DMS153 treated with DMSO at 0.1 percent for 48 hours (cell line): ENCODE data around the gene ERC2.
A peak's percentile ranks its signal among the peaks of the same experiment; 100 is the strongest.

Experiments used
- DNase-seq: peaks from one replicate; lab custom pipeline; 2025; ENCODE audit not compliant: unreplicated experiment; lab: John Stamatoyannopoulos, UW

Gene ERC2

DNA sequence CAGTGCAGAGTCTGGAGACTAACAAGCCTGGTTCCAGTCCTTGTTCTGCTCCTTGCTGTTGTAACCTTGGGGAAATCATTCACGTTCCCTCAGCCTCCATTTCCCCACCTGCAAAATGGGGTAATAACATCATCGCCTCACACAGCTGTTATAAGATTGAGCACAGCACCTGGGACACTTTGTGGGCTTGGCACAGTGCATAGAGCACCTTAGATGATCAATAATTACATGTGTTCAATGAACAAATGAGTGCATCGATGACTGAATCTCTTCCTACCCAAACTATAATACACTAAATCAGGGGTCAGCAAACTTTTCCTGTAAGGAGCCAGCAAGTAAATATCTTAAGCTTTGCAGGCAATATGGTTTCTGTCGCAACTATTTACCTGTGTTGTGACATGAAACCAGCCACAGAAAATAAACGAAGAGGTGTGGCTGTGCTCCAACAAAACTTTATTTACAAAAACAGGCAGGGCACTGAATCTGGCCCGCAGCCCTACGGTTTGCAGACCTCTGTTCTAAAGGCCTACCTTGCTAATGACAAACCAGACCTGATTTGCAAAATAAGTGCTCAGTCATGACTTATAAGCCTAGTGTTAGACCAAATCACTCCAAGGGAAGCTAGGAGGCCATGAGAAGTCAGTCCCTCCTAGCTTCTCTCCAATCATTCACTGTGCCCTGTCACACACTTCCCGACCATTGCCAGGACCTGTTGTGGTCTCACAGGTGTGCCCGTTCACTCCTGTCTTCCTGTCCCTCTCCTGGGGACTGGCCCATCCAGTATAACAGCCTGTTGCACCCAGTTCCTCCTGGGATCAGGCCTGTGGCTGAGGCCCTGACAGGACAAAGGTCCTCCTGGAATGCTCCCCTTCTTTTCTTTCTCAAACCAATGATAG lies 831.7 kb downstream of the ERC2 start:
- no peak for DNase-seq

DNA sequence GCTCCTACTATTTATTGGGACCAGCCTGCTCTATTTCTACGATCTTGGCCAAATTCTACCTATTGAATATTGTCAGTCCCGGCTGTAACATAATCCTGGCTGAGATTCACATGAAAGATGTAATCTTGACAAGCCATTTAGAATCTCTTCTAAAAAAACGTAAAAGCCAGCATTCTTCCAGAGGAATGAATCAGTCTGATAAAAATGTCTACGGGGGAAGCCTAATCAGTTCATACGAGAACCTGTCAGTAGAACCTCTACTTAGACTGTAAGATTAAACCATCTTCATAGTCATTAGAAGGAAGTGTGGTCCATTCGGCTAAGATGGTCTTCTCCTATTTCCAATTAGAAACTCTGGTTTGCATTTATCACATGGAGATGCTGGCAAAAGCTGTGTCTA lies 833.9 kb downstream of the ERC2 start:
- DNase-seq = no peak

DNA sequence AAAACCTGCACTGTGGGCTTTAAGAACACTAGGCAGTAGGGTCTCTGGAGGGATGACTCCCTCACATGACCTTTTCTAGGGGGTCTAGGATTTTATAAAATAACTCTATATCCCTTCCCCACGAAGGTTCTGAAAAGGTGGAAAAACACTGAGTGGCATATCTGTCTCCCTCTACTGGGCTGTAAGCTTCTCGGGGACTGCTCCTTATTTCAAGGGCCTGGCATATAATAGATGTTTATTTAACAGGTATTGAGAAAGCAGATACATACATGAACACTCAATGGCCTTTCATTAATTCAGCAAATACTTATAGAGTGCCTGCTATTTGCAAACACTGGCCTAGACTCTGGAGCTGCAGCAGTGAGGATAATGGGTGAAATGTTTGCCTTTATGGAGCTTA lies 834.9 kb downstream of the ERC2 start:
- DNase-seq = no peak

DNA sequence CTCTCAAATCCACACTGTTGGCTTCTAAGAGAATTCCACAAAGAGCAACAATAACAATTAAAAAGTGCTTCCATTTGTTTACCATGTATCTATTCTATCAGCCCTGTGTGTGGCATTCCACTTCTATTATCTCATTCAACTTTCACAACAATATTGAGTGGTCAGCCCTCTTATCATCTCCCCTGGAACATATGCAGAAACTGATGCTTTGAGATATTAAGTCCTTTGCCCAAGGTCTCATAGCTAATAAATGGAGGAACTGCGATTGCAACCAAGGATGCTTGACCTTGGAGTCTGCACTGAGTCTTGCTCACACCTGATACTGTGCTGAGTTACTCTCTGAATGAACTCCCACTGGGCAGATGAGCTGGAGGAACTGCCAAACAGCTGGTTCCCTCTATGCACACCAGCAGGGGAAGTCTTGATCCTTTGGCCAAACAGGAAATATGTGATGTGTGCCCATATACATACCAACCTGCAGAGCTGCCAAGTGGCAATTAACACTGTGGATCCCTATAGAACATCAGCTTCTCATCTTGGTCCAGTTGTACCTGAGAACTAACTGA lies 836.4 kb downstream of the ERC2 start:
- no peak for DNase-seq

DNA sequence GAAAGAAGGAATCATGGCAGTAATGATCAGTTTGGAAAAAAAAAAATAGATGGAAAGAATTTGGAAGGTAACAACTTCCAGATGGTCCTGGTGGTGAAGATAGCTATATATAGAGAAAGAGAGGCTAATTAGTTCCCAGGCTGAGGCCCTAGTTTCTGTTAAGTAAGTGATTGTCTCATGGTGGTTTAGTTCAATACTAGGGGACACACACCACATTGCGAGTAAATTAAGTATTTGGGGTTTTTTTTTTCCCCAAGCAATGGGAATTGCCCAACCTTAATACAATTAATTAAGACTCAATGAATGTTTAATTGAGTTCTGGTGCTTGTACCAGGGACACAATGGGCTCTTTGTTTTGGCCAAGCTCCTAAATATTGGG lies 837.4 kb downstream of the ERC2 start:
- no peak for DNase-seq

DNA sequence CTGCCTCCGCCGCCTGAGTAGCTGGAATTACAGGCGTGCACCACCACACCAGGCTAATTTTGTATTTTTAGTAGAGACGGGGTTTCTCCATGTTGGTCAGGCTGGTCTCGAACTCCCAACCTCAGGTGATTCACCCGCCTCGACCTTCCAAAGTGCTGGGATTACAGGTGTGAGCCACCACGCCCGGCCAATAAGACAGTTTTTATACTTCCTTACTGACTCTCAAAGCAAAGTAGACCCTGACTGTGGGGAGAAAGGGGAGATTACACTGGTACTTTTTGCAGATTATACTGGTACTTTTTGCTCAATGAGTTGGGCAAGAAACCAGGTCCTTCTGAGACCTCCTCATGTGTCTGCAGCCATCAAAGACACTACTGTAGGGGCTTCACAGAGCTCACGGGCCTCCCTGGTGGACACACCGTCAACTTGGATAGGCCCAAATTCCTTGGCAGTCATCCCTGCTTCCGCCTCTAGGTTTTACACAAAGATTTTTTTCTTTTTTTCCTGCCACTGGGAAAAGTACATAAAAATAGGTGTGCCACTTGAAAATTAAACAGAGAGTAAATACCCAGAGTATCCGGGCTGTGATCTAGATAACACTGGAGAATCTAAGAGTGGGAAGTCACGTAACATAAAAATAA lies 837.9 kb downstream of the ERC2 start:
- DNase-seq = no peak

DNA sequence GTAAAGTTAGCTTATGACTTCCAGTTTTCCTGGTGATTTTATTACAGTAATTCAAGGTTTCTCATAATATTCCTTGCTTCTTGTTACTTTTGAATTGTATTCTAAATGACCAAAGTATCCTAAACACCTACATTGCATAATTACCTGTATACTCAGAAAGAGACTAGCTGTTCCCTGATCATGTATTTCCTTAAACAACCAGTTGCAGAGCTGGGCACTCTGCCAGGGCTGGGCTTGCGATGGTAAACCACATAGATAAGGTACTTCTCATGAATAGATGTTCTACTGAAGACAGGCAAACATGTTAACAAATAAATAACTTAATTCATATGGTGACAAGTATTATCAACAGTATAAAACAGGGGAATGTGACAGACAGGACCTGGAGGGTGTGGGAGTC lies 838.8 kb downstream of the ERC2 start:
- peak; percentile 8 for DNase-seq

DNA sequence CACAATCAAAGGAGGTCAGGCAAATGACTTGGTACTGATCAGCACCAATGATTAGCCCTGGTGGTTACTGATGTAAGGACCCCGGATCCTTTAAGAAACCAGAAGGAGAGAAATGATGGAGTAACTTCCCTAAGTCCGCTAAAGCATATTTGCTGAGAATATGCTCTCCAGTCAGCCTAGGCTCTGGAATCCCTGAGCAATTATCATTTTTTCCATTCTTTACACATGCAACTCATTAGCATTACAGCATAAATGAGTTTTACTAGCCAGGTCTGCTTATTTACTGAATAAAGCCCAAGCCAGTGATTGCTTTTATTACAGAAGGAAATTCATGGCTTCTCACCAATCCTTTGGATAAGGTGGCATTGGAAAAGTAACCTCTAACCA lies 842.0 kb downstream of the ERC2 start:
- DNase-seq = no peak

DNA sequence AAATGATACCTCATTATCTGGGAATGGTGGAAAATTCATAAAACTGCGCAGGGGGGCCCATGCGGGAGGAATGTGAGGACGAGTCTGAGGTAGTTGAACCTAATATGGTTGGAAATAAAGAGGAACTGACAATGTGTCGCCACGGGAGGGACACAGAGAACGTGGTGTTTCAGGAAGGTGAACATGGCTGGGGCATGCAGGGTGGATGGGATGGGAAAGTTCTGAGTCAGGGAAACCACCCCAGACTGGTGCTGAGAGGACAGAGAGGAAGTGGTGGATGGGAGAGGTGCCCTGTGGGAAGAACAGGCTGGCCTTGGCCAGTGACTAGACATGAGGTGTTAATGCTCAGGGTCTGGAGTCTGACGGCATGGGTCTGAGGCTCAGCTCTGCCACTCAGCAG lies 844.0 kb downstream of the ERC2 start:
- no peak for DNase-seq

DNA sequence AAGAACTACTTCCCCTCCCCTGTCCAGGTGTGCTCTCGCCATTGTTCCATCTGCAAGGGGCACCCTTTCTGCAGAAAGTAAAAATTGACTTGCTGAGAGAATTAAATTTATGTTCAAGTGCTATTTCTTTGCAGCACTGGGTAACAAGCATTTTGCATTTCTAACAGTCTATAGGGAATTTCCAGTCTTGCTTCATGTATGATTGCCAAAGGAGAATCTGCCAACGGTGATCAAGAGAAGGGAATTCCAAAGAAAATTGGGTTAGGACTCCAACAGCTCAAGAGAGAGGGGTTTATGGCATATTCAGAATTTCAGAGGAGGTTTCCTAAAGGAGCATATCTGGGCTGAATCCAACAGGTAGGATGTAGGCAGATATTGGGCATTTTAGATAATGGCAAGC lies 844.5 kb downstream of the ERC2 start:
- DNase-seq = no peak

DNA sequence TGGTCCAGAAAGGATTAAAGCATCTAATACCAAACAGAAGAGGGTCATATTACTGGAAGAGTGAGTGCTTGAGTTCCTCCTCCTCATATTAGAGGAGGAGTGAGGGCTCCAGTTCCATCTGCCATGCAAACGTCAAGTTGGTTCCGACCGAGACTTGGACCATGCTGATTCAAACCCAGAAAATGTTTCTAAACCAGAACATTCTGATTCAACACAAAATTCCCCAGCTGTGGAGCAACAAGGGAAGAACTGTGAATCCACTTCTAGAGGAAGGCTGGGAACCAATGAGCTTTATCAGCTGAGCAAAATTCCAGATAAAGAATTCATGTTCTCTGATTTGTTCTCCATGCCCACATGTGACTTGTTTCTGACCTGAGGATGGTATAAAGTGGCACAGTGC lies 845.5 kb downstream of the ERC2 start:
- no peak for DNase-seq

DNA sequence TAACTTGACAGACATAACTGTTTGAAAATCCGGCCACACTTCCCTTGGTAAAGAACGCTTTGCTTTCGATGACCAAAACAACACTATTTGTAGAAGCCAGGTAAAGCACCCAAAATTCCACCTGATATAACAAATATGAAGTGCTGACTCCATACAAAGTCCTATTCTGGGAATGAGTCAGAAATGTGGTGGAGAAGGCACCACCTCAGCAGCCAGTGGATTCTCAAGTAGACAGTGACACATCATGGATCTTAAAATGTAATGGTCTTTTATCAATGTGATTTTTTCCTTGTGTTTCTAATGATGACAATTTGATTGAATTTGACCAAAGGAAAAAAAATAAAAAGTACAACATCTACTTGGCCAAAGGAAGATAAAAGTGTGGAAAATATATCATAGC lies 846.2 kb downstream of the ERC2 start:
- no peak for DNase-seq

DNA sequence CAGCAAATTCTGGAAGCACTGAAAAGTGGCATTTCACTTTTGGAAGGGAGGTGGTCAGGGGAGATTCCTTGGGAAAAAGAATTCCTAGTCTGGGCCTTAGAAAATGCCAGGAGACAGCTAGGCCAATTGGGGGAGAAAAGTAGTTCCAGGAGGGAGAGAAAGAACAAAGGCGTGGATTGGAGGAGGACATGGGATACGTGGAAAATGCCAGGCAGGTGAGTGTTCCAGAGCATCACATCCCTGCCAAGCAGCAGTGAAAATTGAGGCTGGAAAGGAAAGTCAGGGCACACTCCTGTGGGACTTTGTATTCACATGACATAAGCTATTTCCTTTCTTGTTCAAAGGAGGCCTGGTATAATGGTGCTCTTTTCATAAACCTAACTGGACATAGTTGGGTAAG lies 846.6 kb downstream of the ERC2 start:
- no peak for DNase-seq

DNA sequence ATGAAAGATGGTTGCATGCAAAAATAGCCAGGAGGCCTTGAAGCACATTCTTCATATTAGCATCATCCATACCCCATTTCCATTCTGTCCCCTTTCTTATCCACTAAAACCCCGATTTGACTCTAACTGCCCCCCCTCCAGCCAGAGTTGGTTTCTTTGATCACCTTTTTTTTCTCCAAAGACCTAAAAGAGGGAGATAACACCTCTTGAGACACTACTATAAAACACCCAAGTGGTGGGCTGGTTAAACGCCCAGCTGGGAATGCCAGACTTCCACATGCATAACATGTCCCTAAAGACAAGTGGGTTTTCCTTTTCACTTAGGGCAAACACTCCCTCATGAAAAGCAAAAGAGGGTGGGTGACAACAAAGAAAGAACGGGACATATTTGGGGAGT lies 847.2 kb downstream of the ERC2 start:
- no peak for DNase-seq

DNA sequence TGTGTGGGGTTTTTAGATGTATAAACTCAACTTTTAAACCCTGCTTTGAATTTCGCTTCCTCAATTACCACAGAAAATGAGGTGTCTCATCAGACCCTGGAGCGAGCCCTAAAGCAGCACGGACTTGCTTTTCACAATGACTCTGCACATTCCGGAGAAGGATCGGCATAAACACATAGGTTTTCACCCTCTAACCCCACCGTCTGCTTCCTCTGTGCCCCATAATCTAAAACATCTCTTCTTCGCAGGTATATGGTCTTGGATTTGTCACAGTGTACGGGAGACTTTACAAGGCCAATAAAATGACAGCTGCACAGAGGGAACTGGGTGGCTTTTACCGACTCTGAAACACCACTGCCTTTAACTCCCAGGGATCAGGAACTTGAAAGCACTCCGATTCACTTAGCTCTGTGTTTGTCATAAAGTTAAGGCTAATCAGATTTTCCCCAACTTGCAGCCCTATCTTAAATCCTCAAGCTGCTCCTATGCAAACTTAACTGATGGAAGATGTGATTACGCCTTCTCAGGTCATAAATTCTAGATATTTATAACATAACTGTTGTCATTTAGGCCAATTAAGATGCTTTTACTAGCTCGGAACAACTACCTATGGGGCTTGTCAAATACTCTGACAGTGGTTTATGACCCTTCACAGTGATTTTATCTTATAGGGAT lies 847.8 kb downstream of the ERC2 start:
- DNase-seq = no peak

DNA sequence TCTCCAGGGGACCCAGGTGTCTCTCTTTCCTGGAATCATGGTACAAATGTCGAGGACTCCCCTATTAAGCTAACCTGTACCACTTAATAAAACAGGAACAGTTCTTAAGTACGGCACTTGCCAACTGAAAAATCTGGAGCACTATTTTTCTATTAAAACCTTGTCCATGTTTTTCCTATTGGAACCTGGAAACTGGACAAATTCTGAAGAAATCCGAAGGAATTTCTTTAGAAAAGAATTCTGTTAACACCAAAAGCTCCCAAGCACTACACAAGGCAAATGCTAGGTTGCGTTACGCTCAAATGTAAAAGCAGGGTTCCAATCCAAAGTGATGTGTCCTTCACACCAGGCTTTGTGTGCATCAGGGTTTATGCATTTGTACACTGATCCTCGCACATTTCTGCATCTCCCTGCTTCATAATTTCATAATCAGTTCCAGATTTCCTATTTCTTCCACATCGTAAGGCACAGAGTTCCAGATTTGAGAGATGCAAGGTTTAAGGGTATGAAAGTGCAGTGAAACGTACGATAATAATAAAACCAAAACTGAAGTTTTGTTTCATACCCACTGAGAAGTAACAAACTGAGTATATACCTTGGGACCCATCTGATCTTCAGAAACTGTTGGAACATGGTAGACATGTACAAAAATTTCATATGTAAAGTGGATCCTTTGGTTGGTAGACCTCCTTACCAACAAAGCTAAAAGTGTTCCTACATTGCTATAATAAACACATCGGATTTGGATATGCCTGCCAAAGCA lies 849.0 kb downstream of the ERC2 start:
- DNase-seq = no peak

DNA sequence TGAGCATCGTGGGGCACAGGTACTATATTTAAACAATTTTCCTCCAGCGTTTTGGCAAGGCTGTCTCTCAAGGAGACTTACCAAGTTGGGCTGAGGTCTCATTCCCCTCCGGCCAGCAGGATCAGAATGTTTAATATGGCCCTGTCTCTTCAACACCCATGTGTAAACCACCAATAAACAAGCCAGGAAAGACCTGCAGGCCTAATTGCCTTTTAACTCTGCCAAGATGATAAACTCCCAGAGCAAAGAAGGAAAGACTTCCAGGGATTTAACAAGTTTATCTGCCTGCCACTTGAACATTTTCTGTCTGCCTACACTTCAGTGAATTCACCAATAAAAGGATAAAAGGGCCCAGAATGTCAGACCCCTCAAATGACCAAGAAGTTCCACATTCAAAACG lies 850.9 kb downstream of the ERC2 start:
- no peak for DNase-seq

DNA sequence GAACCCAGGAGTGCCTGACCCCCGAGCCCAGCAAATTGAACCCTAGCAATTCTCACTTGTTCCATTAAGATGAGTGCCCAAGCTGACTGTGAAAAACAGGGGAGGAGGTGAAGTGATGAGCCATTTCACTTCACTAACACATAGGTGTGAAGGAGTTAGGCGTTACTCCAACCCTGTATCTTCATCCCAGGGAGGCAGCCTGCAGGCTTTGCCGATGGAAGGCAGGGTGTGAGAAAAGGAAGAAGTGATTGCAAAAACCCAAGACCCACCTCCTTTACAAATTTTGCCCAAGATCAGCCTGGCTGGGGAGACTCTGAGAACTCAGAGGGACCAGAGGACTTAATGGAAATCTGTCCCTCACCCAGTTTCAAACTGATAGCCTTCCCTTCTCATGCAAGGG lies 851.5 kb downstream of the ERC2 start:
- no peak for DNase-seq

DNA sequence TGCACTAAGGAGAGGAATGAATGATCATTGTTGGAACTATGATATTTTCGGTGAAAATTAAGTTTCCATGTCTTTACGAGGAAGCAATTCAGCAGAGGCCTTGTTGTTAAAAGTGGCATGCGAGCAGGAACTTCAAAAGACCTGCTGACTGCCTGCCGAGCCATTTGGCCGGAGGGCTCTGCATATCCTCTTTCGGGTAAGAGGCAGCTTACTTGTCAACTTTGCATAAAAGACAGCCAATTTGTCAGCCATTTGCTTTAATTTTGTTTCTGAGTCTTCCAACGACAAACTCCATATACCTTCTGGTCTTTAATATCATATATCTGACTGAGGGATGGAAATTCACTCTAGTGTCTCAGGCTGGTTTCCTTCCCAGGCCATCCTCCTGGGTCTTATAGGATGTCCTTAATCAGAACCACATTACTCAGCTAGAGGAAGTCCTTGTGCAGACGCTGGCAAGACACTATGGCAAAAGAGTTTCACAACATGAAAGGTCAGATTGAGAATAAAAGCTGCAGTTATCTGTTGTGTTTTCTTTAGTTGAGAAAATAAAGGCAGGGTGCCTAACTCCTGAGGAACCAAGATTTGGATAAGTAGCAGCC lies 852.5 kb downstream of the ERC2 start:
- no peak for DNase-seq

DNA sequence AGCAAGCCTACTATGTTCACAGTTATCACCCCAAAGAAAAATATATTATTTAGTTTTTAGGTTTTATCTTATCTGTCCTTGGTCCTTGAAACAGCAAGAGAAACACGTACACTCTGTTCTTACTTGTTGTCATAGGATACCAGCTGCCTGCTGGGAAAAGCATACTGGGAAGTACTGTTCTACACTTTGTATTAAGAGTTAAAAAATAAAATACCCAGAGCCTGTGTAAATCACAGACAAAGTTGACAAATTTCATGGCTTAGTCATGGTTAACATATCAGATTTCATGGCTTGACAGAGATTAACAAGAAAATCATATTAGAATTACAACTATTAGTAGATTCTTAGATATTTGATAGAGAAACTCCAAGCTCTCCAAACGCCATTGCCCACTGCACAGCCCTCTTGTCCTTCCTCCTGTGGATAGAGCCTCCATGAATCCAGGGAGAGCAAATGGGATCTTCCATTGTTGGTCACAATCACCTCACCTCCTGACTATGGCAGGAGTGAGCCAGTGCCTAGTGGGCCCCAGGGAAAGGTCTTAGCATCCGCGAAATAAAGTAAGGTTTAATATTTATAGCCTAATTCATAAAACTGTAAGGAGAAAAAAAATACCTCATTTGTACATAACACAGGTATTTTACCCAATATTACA lies 853.1 kb downstream of the ERC2 start:
- DNase-seq = no peak
